WI38 (cell line): ENCODE data around the gene GATC.
"Not testable (repeated sequence)": the region's sequence is repeated elsewhere in the genome, so short reads cannot be mapped to it uniquely, and the experiment has no call there.

Experiments
- H3K4me3 ChIP-seq: 2 replicates; pipeline ENCODE4 v1.5.1; 2011; ENCODE audit warnings: low read depth, mild to moderate bottlenecking, control low read depth, low read length
- TF ChIP-seq, protein P1 (sequence below): IDR thresholded peaks from 2 replicates; pipeline ENCODE4 v1.5.1; 2012; ENCODE audit warnings: low read depth, mild to moderate bottlenecking, control low read depth, low read length

Gene GATC

DNA sequence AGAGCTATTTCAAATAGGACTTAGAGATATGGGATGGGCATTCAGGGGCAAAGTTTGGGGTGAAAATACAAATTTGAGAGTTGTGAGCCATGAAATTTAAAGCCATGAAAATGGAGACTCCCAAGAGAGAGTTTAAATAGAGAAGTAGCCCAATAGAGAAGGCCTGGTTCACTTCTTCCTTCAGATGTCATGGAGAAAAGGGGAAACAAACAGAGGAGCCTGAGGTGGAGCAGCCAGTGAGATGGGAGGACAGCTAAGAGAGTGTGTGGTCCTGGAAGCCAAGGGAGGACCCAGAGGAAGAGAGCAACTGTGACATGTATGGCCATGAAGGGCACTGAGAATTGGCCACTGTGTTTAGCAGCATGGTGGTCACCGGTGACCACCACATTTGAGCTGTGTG lies 37.4 kb downstream of the GATC start:
- TF ChIP-seq, protein P1, sequence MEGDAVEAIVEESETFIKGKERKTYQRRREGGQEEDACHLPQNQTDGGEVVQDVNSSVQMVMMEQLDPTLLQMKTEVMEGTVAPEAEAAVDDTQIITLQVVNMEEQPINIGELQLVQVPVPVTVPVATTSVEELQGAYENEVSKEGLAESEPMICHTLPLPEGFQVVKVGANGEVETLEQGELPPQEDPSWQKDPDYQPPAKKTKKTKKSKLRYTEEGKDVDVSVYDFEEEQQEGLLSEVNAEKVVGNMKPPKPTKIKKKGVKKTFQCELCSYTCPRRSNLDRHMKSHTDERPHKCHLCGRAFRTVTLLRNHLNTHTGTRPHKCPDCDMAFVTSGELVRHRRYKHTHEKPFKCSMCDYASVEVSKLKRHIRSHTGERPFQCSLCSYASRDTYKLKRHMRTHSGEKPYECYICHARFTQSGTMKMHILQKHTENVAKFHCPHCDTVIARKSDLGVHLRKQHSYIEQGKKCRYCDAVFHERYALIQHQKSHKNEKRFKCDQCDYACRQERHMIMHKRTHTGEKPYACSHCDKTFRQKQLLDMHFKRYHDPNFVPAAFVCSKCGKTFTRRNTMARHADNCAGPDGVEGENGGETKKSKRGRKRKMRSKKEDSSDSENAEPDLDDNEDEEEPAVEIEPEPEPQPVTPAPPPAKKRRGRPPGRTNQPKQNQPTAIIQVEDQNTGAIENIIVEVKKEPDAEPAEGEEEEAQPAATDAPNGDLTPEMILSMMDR: no peak

DNA sequence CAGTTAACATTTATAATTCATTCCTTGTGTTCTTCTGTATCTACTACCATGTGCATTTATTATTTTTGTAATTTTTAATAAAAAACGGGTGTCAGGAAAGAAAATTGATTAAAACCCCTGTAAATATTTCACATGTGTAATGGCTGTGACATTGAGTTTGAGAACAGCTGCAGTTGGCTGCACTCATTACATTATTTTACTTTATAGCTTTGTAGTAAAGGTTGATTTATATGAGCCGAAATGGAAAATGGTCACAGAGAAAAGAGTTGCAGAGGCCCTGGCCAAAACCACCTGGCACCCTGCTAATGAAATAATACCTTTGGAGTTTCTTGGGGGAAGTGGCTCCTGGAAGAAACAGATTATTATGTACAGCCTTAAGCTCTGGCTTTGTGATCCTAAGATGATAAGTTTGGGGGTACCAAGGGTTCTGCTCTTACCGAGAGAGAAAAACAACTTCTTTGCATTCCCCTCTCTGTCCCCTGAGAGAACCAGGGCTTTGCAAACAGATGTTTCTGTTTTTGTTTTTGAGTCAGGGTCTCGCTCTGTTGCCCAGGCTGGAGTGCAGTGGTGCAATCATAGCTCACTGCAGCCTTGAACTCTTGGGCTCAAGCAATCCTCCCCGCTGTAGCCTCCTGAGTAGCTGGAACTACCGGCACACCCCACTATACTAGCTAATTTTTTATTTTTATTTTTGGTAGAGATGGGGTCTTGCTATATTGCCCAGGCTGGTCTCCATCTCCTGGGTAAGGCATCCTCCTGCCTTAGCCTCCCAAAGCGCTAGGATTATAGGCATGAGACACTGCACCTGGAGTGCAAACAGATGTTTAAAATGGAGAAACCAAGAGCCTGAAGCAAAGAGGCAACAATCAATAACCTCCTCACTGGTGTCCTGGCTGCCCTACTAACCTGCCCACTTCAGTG lies 40.0 kb downstream of the GATC start:
- H3K4me3 ChIP-seq: no peak overlapping the region
- TF ChIP-seq, protein P1: no peak

More for the DNA sequence above, 37.4 kb downstream of the GATC start:
- no peak overlapping the region for H3K4me3 ChIP-seq

GRCh38 chr12:120487552-120487951 lies 41.3 kb downstream of the GATC start:
- H3K4me3 ChIP-seq: not testable (repeated sequence)

GRCh38 chr12:120488057-120488640 lies 41.9 kb downstream of the GATC start:
- TF ChIP-seq, protein P1: no peak
- no peak overlapping the region for H3K4me3 ChIP-seq

GRCh38 chr12:120489018-120489417 lies 42.8 kb downstream of the GATC start:
- no peak overlapping the region for H3K4me3 ChIP-seq
- TF ChIP-seq, protein P1: no peak

GRCh38 chr12:120490325-120490724 lies 44.1 kb downstream of the GATC start:
- H3K4me3 ChIP-seq: no peak overlapping the region
- TF ChIP-seq, protein P1: no peak

DNA sequence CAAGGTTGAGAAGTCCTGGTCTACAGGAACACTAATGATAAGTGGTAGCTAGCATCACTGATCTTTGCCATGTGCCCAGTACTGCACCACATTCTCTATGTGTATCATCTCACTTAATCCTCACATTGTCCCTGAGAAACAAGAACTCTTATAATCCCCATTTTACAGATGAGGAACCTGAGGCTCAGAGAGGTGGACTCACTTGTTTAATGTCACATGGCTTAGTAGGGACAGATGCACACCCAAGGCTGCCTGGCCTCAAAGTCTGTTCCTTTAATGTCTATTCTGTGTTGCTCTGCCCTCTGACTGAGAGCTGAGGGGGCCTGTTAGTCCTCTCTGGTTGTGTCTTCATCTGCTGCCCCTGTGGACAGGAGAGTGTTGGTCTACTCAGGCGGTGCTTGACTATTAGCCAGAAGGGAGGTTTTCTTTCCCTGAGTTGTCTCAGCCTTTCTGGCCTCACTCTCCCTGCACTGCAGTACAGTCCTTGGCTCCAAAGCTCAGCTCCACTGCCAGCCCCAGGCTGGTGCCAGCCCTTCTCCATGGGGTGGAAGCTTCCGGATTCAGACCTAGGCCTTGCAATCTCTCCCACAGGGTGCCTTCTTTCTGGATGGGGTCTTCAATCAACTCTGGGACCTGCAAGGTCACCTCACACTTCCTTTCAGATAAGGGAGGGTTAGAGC lies 44.7 kb downstream of the GATC start:
- TF ChIP-seq, protein P1: no peak
- no peak overlapping the region for H3K4me3 ChIP-seq
